HG03045 (cell line): ENCODE measurements around the gene PROB1.
A peak's percentile ranks its signal among the peaks of the same experiment; 100 is the strongest.
"Not testable (repeated sequence)": the region's sequence is repeated elsewhere in the genome, so short reads cannot be mapped to it uniquely, and the experiment has no call there.

Experiments
- ATAC-seq: cut with Tn5 transposase; IDR thresholded peaks from one replicate; pipeline ENCODE4 v1.9.1; 2021; ENCODE audit warnings: mild to moderate bottlenecking, moderate library complexity; ENCODE audit not compliant: unreplicated experiment

The PROB1 gene

DNA sequence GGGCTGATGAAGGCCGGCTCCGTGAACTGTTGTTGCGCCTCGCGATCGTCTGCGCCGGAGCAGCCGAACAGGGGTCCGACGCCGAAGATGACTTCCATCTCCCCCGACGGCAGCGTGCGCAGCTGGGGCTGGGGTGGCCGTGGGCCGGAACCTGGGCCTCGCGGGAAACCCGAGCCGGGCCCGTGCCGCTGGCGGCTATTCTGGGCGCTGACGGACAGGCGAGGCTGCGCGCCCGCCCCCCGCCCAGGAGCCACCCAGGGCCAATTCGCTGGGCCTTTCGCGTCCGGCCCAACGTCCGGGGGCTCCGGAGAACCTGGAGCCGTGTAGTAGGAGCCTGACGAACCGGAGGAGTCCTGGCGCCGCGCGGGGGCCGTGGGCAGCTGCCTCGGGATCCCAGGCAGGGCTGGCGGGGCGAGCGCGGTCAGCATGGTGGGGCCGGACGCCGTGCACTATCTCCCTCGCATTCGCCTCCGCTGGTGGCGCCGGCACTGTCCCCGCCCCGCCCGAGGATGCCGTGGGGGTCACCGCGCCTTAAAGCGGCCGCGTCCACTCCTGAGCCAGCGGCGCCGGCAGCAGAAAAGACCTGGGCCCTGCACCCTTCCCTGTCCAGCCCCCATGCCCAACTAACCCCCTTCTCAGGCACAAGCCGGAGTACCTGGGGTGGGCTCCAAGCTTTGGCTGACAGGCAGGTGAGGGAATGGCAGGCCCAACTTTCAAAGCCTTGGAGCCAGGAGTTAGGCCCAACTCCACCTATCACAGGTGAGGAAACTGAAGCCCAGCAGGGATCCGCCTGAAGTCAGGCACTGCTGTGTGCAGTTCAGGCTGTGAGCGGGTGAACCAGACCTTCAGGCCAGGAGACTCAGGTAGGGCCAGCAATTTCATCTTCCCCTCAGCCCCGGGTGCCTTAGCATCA, at the start of gene PROB1:
Gene PROB1 (minus strand): TSS at position 451 of the 913 bp plus-strand sequence. CDS start 23 bp downstream, at position 428.
- no peak for ATAC-seq

DNA sequence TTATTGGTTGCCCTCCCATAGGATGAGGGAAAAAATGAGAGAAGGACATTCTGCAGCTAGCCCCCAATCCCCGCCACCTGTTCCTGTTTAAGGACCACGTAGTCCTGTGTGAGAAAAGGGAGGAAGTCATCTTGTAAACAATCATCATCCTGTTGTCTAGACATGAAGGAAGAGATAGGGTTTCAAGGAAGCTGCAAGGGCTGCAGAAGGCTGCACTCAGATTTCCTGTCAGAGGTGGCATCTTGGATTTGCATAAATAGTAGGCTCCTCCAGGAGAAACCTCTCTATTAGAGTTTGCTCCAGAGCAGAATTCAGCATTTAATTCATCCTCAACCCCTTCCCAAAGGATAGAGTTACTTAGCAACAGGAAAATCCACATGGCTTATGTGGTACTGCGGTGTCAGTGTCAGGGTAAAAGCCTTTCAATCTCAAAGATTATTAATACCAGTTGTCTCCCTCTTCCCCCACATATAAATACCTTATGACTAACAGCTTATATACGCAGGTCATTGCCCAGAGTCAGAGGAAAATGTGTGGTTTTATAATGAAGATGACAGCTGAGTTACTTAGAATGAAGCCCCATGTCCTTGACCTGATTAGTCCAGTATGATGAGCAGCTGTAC, 49.0 kb upstream of the PROB1 start:
- ATAC-seq: no peak

- ATAC-seq: not testable (repeated sequence)
Measured at GRCh38 chr5:139440416-139440815, 45.5 kb upstream of the PROB1 start.

- peak; percentile 94 for ATAC-seq
Measured at GRCh38 chr5:139439013-139439903, 44.4 kb upstream of the PROB1 start, which contains the start of gene DNAJC18. Gene DNAJC18 (minus strand): TSS chr5:139439525. CDS start chr5:139439445, 80 bp downstream.

DNA sequence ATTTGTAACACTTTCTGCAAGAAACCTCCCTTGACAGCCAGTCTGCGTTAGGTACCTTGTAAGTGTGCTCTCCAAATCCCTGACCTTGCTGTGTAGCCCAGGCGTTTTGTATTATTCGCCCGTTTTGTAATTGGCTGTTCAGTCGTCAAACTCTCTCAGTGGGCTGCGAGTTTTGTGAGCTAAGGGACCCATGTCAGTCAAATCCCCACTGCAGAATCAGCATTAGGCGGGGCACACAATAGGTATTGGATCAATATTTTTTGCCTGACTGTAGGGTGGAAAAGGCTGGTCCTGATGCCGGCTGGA, 43.8 kb upstream of the PROB1 start:
- no peak for ATAC-seq

DNA sequence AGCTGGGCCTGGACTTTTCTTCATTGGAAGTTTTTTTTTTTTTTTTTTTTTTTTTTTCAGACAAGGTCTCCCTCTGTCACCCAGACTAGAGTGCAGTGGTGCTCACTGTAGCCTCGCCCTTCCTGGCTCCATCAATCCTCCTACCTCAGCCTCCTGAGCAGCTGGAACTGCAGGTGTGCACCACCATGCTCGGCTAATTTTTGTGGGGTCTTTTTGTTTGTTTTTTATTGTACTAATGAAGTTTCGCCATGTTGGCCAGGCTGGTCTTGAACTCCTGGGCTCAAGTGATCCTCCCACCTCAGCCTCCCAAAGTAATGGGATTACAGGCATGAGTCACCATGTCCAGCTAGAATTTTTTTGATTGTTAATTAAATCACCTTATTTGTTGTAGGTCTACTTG, 40.8 kb upstream of the PROB1 start:
- no peak for ATAC-seq

DNA sequence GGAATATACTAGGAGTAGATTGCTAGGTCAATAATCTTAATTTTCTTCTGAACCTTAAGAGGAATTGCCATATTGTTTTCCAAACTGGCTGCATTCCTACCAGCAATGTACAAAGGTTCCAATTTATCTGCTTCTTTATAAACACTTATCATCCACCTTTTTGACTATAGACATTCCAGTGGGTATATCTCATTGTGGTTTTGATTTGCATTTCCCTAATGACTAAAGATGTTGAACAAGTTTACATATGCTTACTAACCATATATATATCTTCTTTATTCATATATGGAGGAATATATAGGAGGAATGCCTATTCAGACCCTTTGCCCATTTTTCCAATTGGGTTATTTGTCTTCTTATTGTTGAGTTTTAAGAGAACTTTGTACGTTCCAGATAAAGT, 36.8 kb upstream of the PROB1 start:
- no peak for ATAC-seq

DNA sequence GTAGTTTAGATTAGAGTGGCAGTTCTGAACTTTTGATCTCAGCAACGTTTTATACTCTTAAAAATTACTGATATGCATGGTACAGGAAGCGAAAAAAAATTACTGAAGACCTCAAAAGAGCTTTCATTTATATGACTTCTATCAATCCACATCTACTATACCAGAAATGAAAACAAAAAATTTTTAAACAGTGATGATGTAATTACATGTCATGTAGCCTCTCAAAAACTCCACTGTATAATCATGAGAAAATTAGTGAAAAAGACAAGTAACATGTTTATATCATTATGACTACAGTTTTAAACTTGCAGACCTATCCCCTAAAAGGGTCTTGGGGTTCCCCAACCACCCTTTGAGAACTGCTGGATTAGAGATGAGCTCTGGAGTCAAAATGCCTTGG, 35.1 kb upstream of the PROB1 start:
- no peak for ATAC-seq

GRCh38 chr5:139426203-139426885, 31.4 kb upstream of the PROB1 start:
- no peak for ATAC-seq

- no peak for ATAC-seq
Measured at GRCh38 chr5:139425497-139425896, 30.6 kb upstream of the PROB1 start.

DNA sequence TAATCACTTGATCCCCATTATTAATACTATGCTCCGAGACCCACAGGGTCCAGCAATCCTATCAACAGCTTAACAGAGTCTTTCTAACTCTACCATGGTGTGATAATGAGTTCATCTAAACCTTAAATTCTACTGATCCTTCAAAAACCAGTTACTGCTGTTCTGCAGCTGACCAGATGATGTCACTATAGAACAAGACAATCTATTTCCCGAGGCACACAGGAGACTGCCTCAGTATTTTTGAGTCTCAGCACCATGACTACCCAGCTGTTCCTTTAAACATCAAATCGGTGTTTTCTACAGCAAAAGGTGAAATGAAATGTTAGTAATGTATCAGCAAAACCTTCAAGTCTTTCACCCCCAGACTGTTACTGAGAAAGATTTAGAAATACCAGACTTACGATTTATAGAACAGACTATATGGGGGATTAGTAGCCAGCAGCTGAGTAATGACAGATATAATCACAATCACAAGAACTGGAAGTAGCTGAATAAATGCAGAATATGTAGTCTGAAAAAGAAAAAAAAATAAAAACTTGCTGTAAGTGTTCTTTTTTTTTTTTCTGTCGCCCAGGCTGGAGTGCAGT, 27.5 kb upstream of the PROB1 start:
- no peak for ATAC-seq

DNA sequence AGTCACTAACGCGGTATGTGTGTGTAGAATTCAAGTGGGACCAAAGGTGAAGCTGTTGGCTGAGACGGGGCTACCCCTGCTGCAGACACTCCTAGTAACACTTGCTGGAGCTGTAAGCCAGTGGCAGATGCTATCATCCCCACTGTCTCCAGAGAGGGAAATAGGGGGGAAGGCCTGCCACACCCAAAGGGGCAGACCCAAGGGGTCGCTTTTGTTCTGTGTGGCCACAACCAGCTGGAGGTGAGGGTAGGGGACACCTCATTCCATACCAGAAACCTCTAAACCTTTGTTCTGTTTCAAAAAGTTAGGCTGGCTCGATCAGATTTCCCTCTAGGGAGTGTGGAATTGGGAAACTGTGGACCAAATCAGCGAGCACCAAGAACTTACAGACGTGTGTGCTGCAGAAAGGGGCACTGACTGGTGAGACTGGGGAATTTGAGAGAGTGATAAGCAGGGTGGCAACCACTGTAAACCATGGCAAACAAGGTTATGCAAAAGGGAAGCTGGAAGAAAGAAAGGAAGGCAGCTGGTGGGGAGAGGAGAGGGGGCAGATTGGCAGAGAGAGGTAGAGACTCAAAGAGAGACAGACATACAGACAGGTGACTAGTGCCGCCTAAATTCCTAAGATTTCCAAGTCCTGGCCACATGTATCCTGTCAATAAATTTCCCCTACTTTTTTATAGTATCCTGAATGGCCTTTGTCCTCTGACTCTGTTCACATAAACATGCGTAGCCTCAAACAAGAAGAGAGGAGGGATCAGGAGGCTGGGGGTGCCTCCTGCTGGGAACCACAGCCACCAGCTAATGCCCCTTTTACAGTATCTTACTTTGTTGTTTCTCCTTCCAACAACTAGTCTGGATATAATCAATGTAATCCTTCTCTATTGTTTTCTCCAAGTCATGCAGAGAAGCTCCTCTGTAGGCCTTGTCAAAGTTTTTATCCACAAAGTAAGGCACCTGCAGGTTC, 24.6 kb upstream of the PROB1 start:
- ATAC-seq: no peak

- no peak for ATAC-seq
Measured at GRCh38 chr5:139418793-139419192, 23.9 kb upstream of the PROB1 start.

DNA sequence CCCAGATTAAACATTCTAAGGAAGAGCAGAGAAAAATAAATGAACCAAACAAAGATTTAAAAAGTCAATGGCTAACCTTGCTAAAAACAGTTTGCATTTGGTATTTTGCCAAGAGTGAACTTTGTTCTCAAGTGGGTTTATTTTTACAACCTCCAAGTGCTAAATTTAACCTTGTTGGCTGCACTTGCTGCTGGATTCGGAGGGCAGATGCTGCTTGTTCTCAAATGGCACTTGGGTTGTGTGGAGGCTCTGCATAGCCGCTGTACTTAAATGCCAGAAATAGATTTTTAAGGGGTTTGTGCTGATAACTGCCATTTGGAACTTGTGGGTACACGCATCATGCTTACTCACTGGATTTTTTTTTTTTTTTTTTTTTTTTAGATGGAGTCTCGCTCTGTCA, 22.3 kb upstream of the PROB1 start:
- no peak for ATAC-seq

GRCh38 chr5:139416651-139417050, 21.7 kb upstream of the PROB1 start:
- no peak for ATAC-seq

GRCh38 chr5:139415869-139416268, 21.0 kb upstream of the PROB1 start:
- no peak for ATAC-seq

- no peak for ATAC-seq
Measured at GRCh38 chr5:139415221-139415861, 20.4 kb upstream of the PROB1 start.

DNA sequence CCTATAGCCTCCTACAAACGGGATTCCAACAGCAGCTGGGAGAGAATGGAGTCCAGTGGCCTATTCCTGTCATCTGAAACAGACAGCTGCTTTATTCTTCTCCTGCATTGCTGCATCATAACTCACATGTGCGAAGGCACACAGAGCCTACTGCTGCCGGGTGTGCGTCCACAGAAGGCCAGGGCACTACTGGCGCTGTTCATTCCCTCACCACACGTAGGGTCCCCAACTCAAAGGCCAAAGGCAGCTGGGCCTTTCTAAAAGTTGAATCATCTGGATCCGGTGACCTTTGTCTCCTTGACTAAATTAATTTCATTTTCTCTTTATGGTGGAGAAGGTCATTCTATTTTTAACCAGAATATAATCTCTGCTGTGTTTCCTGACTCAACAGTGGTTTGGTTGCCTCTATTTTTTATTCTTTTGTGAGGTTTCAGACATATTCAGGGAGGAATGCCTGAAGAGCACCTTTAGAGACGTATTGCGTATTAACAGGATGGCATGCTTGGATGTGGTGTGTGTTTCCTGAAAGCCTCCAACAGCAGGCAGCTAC, 19.8 kb upstream of the PROB1 start:
- no peak for ATAC-seq
